Measurements from ENCODE around the gene SCP2.

SCP2 gene

GRCh38 chr1:52927212-52928014, at the start of gene SCP2:
Gene SCP2, plus strand, starts transcription at chr1:52927276. Its CDS starts 121 bp downstream, at chr1:52927397.
- DNase-seq, result peak; percentile 86

GRCh38 chr1:52877554-52877953, 49.5 kb upstream of the SCP2 start:
- DNase-seq, result no peak

GRCh38 chr1:52880206-52880605, 46.9 kb upstream of the SCP2 start:
- DNase-seq, result no peak

- no peak for DNase-seq
Observed at GRCh38 chr1:52887483-52887882, 39.6 kb upstream of the SCP2 start.

- no peak for DNase-seq
Observed at GRCh38 chr1:52892424-52893215, 34.5 kb upstream of the SCP2 start.

GRCh38 chr1:52899445-52899894, 27.6 kb upstream of the SCP2 start:
- no peak for DNase-seq

- no peak for DNase-seq
Observed at GRCh38 chr1:52900402-52900801, 26.7 kb upstream of the SCP2 start.

GRCh38 chr1:52901384-52901783, 25.7 kb upstream of the SCP2 start:
- no peak for DNase-seq

- DNase-seq, result no peak
Observed at GRCh38 chr1:52904208-52904926, 22.7 kb upstream of the SCP2 start.

- DNase-seq, result peak; percentile 40
Observed at GRCh38 chr1:52904927-52905698, 22.0 kb upstream of the SCP2 start.

GRCh38 chr1:52906135-52906603, 20.9 kb upstream of the SCP2 start:
- no peak for DNase-seq

GRCh38 chr1:52907068-52907811, 19.8 kb upstream of the SCP2 start:
- DNase-seq, result no peak

- DNase-seq, result no peak
Observed at GRCh38 chr1:52907812-52908153, 19.3 kb upstream of the SCP2 start.

GRCh38 chr1:52911541-52911940, 15.5 kb upstream of the SCP2 start:
- no peak for DNase-seq

GRCh38 chr1:52913014-52913413, 14.1 kb upstream of the SCP2 start:
- no peak for DNase-seq

GRCh38 chr1:52913537-52913936, 13.5 kb upstream of the SCP2 start:
- no peak for DNase-seq

GRCh38 chr1:52914463-52914862, 12.6 kb upstream of the SCP2 start:
- DNase-seq, result no peak

GRCh38 chr1:52915211-52915854, 11.7 kb upstream of the SCP2 start:
- DNase-seq, result no peak

GRCh38 chr1:52915855-52916220, 11.2 kb upstream of the SCP2 start:
- no peak for DNase-seq

GRCh38 chr1:52916241-52916975, 10.7 kb upstream of the SCP2 start:
- DNase-seq, result no peak

GRCh38 chr1:52917156-52917555, 9.9 kb upstream of the SCP2 start:
- no peak for DNase-seq

All from activated CD4-positive, alpha-beta T cell treated with anti-CD3 and anti-CD28 coated beads, Interleukin-2, Interleukin-6, amounts not matched to agents 100 ng/mL and 50 ng/mL, durations not matched to agents 16 hours and 8 hours (primary cell).